Liver (tissue), 2 donors: ENCODE results near the gene ISX.
"Not testable (repeated sequence)": the region's sequence is repeated elsewhere in the genome, so short reads cannot be mapped to it uniquely, and the experiment has no call there.

Experiments
- CTCF ChIP-seq: fragments of 150-350 bp; IDR thresholded peaks from 2 replicates; pipeline ENCODE4 v1.5.1; 2017; ENCODE audit warnings: improper control_type of control experiment, low read depth, low read length; ENCODE audit not compliant: missing input control
- MAX ChIP-seq: IDR thresholded peaks from 2 replicates; pipeline ENCODE4 v1.6.1; 2016; ENCODE audit warnings: antibody characterized with exemption
- REST ChIP-seq: IDR thresholded peaks from 2 replicates; pipeline ENCODE4 v1.6.1; 2016; ENCODE audit warnings: antibody characterized with exemption, mild to moderate bottlenecking
- YY1 ChIP-seq: IDR thresholded peaks from 2 replicates; pipeline ENCODE4 v1.6.1; 2016; ENCODE audit warnings: antibody characterized with exemption, mild to moderate bottlenecking
- ZBTB33 ChIP-seq: IDR thresholded peaks from 2 replicates; pipeline ENCODE4 v1.6.1; 2016; ENCODE audit warnings: antibody characterized with exemption
- donor health status: healthy.

- not testable (repeated sequence) for TF ChIP-seq CTCF, MAX, REST, ZBTB33, YY1
These were observed 35.8 kb upstream of the ISX start for GRCh38 chr22:35030112-35030511.
